ENCODE results near the gene NT5M. TPM values are rescaled to one million over a fixed set of nuclear protein-coding genes. Genes with fewer than 3 reads are reported as not detected.

NT5M gene
- total RNA-seq, 1 experiment from 2014 or later: 8.6 TPM

GRCh38 chr17:17324616-17325015 is 21.4 kb downstream of the NT5M start:
- Histone ChIP-seq H3K4me2 (ENCODE audit: low read length) (no peak overlapping the region), H3K79me2 (ENCODE audit: low read length) (no peaks in the 10 kb centered on the region), H3K9ac (ENCODE audit: low read length) (no peak overlapping the region), H3K9me2 (replicated peaks; ENCODE audit: low read length) (no peaks in the 10 kb centered on the region), H3F3A (ENCODE audit: low read length, unreplicated experiment) (no peaks in the 10 kb centered on the region), H3K27ac (ENCODE audit: low read length) (no peak overlapping the region), H3K4me1 (ENCODE audit: insufficient read depth, low read length) (no peaks in the 10 kb centered on the region), H3K9me3 (ENCODE audit: low read length) (no peaks in the 10 kb centered on the region), H3K36me3 (ENCODE audit: low read depth, low read length) (no peaks in the 10 kb centered on the region), H3K27me3 (ENCODE audit: low read length) (no peaks in the 10 kb centered on the region), H3K4me3 (ENCODE audit: low read length) (no peak overlapping the region), H2AFZ (ENCODE audit: low read length) (no peak overlapping the region), H4K20me1 (ENCODE audit: low read length) (no peaks in the 10 kb centered on the region)
- no TSS peak for BruUV-seq (replicated peaks)
- ChIA-PET POLR2A (ENCODE audit: unreplicated experiment) (no interaction called here), CTCF (no interaction called here)
- DNase-seq: no peak
- ATAC-seq: no peak
- TF ChIP-seq EZH2 (IDR thresholded peaks at IDR 0.05; ENCODE audit: low read length, unreplicated experiment) (no peak), EZH2phosphoT487 (IDR thresholded peaks at IDR 0.05; ENCODE audit: borderline replicate concordance, low read length) (no peak), CTCF (conservative IDR thresholded peaks at IDR 0.05; ENCODE audit: low read depth, low read length) (no peak)
- intact Hi-C loops (cut with micrococcal nuclease): no loop called here

- Histone ChIP-seq H2AFZ (ENCODE audit: low read length) (no peak overlapping the region), H3K27ac (ENCODE audit: low read length) (no peak overlapping the region), H3F3A (ENCODE audit: low read length, unreplicated experiment) (no peaks in the 10 kb centered on the region), H3K79me2 (ENCODE audit: low read length) (no peaks in the 10 kb centered on the region), H3K4me2 (ENCODE audit: low read length) (no peak overlapping the region), H3K4me1 (ENCODE audit: insufficient read depth, low read length) (no peaks in the 10 kb centered on the region), H3K9me3 (ENCODE audit: low read length) (no peaks in the 10 kb centered on the region), H4K20me1 (ENCODE audit: low read length) (no peaks in the 10 kb centered on the region), H3K9ac (ENCODE audit: low read length) (no peak overlapping the region), H3K9me2 (replicated peaks; ENCODE audit: low read length) (no peaks in the 10 kb centered on the region), H3K36me3 (ENCODE audit: low read depth, low read length) (no peaks in the 10 kb centered on the region), H3K27me3 (ENCODE audit: low read length) (no peaks in the 10 kb centered on the region), H3K4me3 (ENCODE audit: low read length) (no peak overlapping the region)
- BruUV-seq (replicated peaks): no TSS peak
- ATAC-seq (no peak), DNase-seq (no peak)
- no peak for TF ChIP-seq CTCF (conservative IDR thresholded peaks at IDR 0.05; ENCODE audit: low read depth, low read length)
- TF ChIP-seq EZH2 (IDR thresholded peaks at IDR 0.05; ENCODE audit: low read length, unreplicated experiment): no peak
- TF ChIP-seq EZH2phosphoT487 (IDR thresholded peaks at IDR 0.05; ENCODE audit: borderline replicate concordance, low read length): no peak
- POLR2A ChIA-PET (ENCODE audit: unreplicated experiment): no interaction called here
- CTCF ChIA-PET: no interaction called here
- intact Hi-C loops (cut with micrococcal nuclease): no loop called here
Observed at GRCh38 chr17:17325228-17325627, 22.1 kb downstream of the NT5M start.

- H3K36me3 ChIP-seq (ENCODE audit: low read depth, low read length): no peaks in the 10 kb centered on the region
- POLR2A ChIA-PET (ENCODE audit: unreplicated experiment): no interaction called here
- ATAC-seq (no peak), DNase-seq (no peak)
- no TSS peak for BruUV-seq (replicated peaks)
- CTCF ChIA-PET: no interaction called here
- H4K20me1 ChIP-seq (ENCODE audit: low read length): no peaks in the 10 kb centered on the region
- H3K9me2 ChIP-seq (replicated peaks; ENCODE audit: low read length): no peaks in the 10 kb centered on the region
- H3K4me2 ChIP-seq (ENCODE audit: low read length): no peak overlapping the region
- no peaks in the 10 kb centered on the region for H3K9me3 ChIP-seq (ENCODE audit: low read length)
- H3K9ac ChIP-seq (ENCODE audit: low read length): no peak overlapping the region
- no peaks in the 10 kb centered on the region for H3K27me3 ChIP-seq (ENCODE audit: low read length)
- H3K4me1 ChIP-seq (ENCODE audit: insufficient read depth, low read length): no peaks in the 10 kb centered on the region
- no peaks in the 10 kb centered on the region for H3K79me2 ChIP-seq (ENCODE audit: low read length)
- H2AFZ ChIP-seq (ENCODE audit: low read length): no peak overlapping the region
- H3F3A ChIP-seq (ENCODE audit: low read length, unreplicated experiment): no peaks in the 10 kb centered on the region
- H3K4me3 ChIP-seq (ENCODE audit: low read length): no peak overlapping the region
- intact Hi-C loops (cut with micrococcal nuclease): no loop called here
- no peak overlapping the region for H3K27ac ChIP-seq (ENCODE audit: low read length)
- TF ChIP-seq EZH2phosphoT487 (IDR thresholded peaks at IDR 0.05; ENCODE audit: borderline replicate concordance, low read length) (no peak), EZH2 (IDR thresholded peaks at IDR 0.05; ENCODE audit: low read length, unreplicated experiment) (no peak), CTCF (conservative IDR thresholded peaks at IDR 0.05; ENCODE audit: low read depth, low read length) (no peak)
Observed at GRCh38 chr17:17325816-17326215, 22.6 kb downstream of the NT5M start.
